ENCODE data around the gene BLVRA. TPM values are rescaled to one million over a fixed set of nuclear protein-coding genes. Genes with fewer than 3 reads are reported as not detected.
"Not testable (repeated sequence)": the region's sequence is repeated elsewhere in the genome, so short reads cannot be mapped to it uniquely, and the experiment has no call there.

Gene BLVRA
- polyA plus RNA-seq, 1 experiment: 33.9 TPM

- ChIA-PET POLR2A (no interaction called here), CTCF (interaction anchor here (1.1 to 3.0 kb wide), 2 partner anchors 13 to 242 kb away, joined by 6 to 26 read pairs; partner anchors contain the start of gene STK17A)
- no peak for DNase-seq (ENCODE audit: low read depth)
- H3K27me3 ChIP-seq (ENCODE audit: control insufficient read depth, insufficient read depth, low read length): peaks cover 20% of the 10 kb centered on the region
- H3K4me3 ChIP-seq (ENCODE audit: low read depth, low read length): no peak overlapping the region
- no peaks in the 10 kb centered on the region for H3K36me3 ChIP-seq (ENCODE audit: control insufficient read depth, insufficient read depth, low read length)
- no peak for TF ChIP-seq CTCF (IDR thresholded peaks at IDR 0.05; ENCODE audit: insufficient read depth, low read depth, low read length)
Observed at GRCh38 chr7:43825391-43825808, 66.9 kb downstream of the BLVRA start.

GRCh38 chr7:43830917-43831316 is 72.4 kb downstream of the BLVRA start:
- CTCF ChIA-PET: interaction anchor here (4.0 kb wide), 1 partner anchor 8 kb away, joined by 22 read pairs; no protein-coding TSS in a partner anchor
- DNase-seq (ENCODE audit: low read depth); H3K36me3 ChIP-seq (ENCODE audit: control insufficient read depth, insufficient read depth, low read length); POLR2A ChIA-PET; H3K4me3 ChIP-seq (ENCODE audit: low read depth, low read length): not testable (repeated sequence)
- H3K27me3 ChIP-seq (ENCODE audit: control insufficient read depth, insufficient read depth, low read length): peaks cover 13% of the 10 kb centered on the region

GRCh38 chr7:43834463-43835251 is 76.2 kb downstream of the BLVRA start:
- no peak for TF ChIP-seq CTCF (IDR thresholded peaks at IDR 0.05; ENCODE audit: insufficient read depth, low read depth, low read length)
- POLR2A ChIA-PET: no interaction called here
- H3K27me3 ChIP-seq (ENCODE audit: control insufficient read depth, insufficient read depth, low read length): no peaks in the 10 kb centered on the region
- no peak overlapping the region for H3K4me3 ChIP-seq (ENCODE audit: low read depth, low read length)
- no peaks in the 10 kb centered on the region for H3K36me3 ChIP-seq (ENCODE audit: control insufficient read depth, insufficient read depth, low read length)
- no peak for DNase-seq (ENCODE audit: low read depth)
- CTCF ChIA-PET: interaction anchor here (0.6 to 6.1 kb wide), 3 partner anchors 105 to 378 kb away, joined by 3 to 66 read pairs (median 6); partner anchors contain the start of genes COA1 and STK17A

- no peak for TF ChIP-seq CTCF (IDR thresholded peaks at IDR 0.05; ENCODE audit: insufficient read depth, low read depth, low read length)
- CTCF ChIA-PET: interaction anchor here (0.6 to 6.1 kb wide), 41 partner anchors 9 to 919 kb away, joined by 3 to 66 read pairs (median 4); partner anchors contain the start of genes BLVRA, COA1, MRPL32 and PSMA2
- POLR2A ChIA-PET: no interaction called here
Observed at GRCh38 chr7:43838201-43838658, 79.8 kb downstream of the BLVRA start.

GRCh38 chr7:43843296-43843695 is 84.8 kb downstream of the BLVRA start:
- ChIA-PET CTCF (interaction anchor here (0.7 to 2.4 kb wide), 3 partner anchors 34 to 261 kb away, joined by 3 to 9 read pairs (median 3); partner anchors contain the start of gene STK17A), POLR2A (no interaction called here)
- no peak overlapping the region for H3K4me3 ChIP-seq (ENCODE audit: low read depth, low read length)
- no peak for TF ChIP-seq CTCF (IDR thresholded peaks at IDR 0.05; ENCODE audit: insufficient read depth, low read depth, low read length)
- H3K36me3 ChIP-seq (ENCODE audit: control insufficient read depth, insufficient read depth, low read length): no peaks in the 10 kb centered on the region
- peaks cover 2% of the 10 kb centered on the region; the same call in 1 of the 2 replicates for H3K27me3 ChIP-seq (ENCODE audit: control insufficient read depth, insufficient read depth, low read length)
- DNase-seq (ENCODE audit: low read depth): no peak

More at GRCh38 chr7:43838201-43838658, 79.8 kb downstream of the BLVRA start:
- no peak overlapping the region for H3K4me3 ChIP-seq (ENCODE audit: low read depth, low read length)
- peaks cover 2% of the 10 kb centered on the region; the same call in 1 of the 2 replicates for H3K27me3 ChIP-seq (ENCODE audit: control insufficient read depth, insufficient read depth, low read length)
- DNase-seq (ENCODE audit: low read depth): no peak
- no peaks in the 10 kb centered on the region for H3K36me3 ChIP-seq (ENCODE audit: control insufficient read depth, insufficient read depth, low read length)
